ENCODE results near the gene UNC5A.
"Not testable (repeated sequence)": the region's sequence is repeated elsewhere in the genome, so short reads cannot be mapped to it uniquely, and the experiment has no call there.

UNC5A gene

GRCh38 chr5:176866707-176867310 is 56.5 kb downstream of the UNC5A start:
- DNase-seq = no peak

DNA sequence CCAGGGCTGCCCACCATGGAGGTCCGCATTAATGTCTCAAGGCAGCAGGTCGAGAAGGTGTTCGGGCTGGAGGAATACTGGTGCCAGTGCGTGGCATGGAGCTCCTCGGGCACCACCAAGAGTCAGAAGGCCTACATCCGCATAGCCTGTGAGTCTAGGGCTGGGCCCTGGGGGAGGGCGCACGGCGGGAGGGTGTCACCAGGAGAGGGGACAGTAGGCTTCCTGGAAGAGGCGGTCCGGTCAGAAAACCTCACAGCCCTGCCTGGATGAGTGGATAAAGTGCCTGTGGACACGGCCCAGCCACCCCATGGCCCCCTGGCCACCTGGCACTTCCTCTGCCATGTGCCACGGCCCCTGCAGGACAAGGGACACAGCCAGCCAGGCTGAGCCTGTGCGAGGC is 57.8 kb downstream of the UNC5A start:
- no peak for DNase-seq

- no peak for DNase-seq
Observed at GRCh38 chr5:176868731-176869130, 58.4 kb downstream of the UNC5A start.

DNA sequence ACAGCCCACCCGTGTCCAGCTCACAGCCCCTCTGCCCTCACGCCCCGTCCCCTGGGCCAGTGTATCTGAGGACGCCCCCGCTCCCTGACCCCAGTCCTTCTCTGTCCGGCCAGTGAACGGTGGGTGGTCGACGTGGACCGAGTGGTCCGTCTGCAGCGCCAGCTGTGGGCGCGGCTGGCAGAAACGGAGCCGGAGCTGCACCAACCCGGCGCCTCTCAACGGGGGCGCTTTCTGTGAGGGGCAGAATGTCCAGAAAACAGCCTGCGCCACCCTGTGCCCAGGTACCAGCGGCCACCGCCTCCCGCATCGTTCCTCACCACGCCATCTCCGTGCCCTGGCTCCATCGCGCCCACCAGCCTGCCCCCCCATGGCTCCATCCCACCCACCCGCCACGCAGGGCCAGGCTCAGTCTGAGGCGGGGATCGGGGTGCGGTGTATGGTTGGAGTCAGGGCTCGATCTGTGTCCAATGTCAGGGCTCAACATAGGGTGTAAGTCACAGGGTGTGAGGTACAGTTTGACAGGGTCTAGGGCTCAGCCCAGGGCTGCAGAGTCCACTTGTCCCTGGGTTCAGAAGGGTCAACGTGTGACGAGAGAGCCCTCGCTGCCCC is 59.2 kb downstream of the UNC5A start:
- DNase-seq = no peak

GRCh38 chr5:176870110-176870591 is 59.8 kb downstream of the UNC5A start:
- no peak for DNase-seq

DNA sequence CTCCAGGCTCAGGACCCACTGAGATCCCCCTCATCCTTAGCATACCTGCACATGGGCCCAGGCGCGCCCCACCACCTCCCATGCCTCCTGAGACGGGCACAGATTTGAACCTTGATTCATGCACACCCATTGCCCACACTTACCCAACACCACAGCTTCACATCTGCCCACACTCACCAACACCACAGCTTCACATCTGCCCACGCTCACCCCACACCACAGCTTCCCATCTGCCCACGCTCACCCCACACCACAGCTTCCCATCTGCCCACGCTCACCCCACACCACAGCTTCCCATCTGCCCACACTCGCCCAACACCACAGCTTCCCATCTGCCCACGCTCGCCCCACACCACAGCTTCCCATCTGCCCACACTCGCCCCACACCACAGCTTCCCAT is 60.3 kb downstream of the UNC5A start:
- not testable (repeated sequence) for DNase-seq

DNA sequence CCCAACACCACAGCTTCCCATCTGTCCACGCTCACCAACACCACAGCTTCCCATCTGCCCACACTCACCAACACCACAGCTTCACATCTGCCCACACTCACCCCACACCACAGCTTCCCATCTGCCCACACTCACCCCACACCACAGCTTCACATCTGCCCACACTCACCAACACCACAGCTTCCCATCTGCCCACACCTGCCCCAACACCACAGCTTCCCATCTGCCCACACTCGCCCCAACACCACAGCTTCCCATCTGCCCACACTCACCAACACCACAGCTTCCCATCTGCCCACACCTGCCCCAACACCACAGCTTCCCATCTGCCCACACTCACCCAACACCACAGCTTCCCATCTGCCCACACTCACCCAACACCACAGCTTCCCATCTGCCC is 62.2 kb downstream of the UNC5A start:
- not testable (repeated sequence) for DNase-seq

GRCh38 chr5:176873011-176873410 is 62.7 kb downstream of the UNC5A start:
- DNase-seq = not testable (repeated sequence)

- DNase-seq = no peak
Observed at GRCh38 chr5:176873541-176874172, 63.3 kb downstream of the UNC5A start.

GRCh38 chr5:176874198-176874780 is 63.9 kb downstream of the UNC5A start:
- DNase-seq = no peak

DNA sequence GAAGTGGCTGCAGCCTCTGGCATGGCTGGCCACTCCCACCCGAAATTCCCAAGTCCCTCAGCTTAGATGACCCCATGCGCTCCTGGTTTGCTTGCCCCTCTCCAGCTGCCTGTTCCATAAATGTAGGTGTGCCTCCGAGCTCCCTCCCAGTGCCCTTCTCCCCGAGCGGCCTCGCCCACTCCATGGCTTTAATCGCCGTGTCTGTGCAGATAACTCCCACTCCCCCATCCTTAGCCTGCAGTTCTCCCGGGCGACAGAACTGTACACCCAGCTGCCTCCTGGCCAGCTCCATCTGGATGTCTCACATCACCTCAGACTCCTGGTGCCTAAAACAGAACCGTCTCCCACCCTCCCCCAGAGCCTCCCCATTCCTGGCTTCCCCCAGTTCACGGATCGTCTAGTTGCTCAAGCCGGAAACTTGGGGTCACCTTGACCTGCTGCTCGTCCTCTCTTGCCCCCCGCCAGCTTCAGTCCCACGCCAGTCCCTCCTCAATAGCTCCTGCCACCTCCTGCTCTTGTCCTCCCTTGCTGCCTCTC is 64.7 kb downstream of the UNC5A start:
- no peak for DNase-seq

- DNase-seq = no peak
Observed at GRCh38 chr5:176875783-176876505, 65.6 kb downstream of the UNC5A start.

- DNase-seq = no peak
Observed at GRCh38 chr5:176876506-176877431, 66.4 kb downstream of the UNC5A start.

DNA sequence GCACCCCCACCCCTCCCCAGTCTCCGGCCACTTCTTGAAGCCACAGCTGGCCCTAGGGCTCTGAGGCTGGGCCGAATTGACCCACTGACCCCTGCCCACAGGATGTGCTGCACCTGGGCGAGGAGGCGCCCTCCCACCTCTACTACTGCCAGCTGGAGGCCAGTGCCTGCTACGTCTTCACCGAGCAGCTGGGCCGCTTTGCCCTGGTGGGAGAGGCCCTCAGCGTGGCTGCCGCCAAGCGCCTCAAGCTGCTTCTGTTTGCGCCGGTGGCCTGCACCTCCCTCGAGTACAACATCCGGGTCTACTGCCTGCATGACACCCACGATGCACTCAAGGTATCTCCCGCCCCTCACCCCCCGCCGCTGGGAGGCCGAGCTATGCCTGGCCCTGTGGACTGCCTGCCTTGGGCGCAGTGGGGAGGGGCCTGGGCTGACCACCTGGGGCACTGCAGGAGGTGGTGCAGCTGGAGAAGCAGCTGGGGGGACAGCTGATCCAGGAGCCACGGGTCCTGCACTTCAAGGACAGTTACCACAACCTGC is 67.5 kb downstream of the UNC5A start:
- DNase-seq = no peak

DNA sequence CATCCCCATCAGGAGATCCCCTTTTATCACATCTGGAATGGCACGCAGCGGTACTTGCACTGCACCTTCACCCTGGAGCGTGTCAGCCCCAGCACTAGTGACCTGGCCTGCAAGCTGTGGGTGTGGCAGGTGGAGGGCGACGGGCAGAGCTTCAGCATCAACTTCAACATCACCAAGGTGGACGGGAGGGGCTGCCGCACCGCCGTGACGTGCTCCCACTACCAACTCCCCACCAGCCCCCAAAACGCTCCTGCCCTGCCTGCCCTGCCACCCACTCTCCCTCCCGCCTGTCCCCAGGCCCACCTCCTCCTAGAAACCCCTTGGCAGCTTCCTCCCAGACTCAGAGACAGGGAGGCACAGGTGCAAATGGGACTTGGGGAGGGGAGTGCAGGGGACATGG is 68.1 kb downstream of the UNC5A start:
- DNase-seq = no peak

- no peak for DNase-seq
Observed at GRCh38 chr5:176878906-176879662, 68.7 kb downstream of the UNC5A start.

DNA sequence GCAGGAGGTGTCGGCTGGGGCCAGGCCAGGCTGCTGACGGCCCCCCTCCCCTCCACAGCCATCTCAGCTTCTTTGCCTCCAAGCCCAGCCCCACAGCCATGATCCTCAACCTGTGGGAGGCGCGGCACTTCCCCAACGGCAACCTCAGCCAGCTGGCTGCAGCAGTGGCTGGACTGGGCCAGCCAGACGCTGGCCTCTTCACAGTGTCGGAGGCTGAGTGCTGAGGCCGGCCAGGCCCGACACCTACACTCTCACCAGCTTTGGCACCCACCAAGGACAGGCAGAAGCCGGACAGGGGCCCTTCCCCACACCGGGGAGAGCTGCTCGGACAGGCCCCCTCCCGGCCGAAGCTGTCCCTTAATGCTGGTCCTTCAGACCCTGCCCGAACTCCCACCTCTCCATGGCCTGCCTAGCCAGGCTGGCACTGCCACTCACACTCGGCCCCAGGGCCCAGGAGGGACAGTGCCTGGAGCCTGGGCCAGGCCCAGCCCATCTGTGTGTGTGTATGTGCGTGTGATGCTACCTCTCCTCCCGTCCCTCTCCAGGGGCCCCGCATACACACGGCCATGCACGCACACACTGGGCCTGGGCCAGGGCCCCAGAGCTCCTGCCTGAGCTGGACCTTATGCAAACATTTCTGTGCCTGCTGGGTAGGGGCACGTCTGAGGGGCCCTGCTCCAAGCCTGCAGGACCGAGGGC is 69.5 kb downstream of the UNC5A start:
- DNase-seq = no peak

DNA sequence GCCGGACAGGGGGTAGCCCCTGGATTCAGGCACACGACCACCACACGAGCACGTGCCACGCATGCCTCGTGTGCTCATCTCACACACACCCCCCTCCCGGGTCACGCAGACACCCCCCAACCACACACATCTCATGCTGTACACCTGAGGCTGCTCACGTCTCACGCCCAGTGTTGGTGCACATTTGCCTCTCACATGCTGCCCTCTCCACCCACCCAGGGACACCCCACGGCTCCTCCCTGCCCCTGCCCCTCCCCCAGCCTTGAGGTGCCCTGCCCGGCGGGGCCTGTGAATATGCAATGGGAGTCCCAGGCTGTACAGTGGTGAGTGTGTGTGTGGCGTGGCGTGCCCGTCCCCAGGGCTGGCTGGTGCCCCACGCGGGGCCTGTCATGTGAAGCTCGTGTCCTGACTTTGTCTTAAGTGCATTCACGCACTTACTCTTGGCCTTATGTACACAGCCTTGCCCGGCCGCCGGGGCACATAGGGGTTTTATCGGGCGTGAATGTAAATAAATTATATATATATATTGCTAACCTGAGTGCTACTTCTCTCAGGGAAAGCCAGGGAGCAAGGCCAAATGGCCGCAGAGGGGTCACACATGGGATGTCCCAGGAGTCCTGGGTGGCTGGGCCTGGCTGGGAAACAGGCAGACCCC is 70.1 kb downstream of the UNC5A start:
- no peak for DNase-seq

DNA sequence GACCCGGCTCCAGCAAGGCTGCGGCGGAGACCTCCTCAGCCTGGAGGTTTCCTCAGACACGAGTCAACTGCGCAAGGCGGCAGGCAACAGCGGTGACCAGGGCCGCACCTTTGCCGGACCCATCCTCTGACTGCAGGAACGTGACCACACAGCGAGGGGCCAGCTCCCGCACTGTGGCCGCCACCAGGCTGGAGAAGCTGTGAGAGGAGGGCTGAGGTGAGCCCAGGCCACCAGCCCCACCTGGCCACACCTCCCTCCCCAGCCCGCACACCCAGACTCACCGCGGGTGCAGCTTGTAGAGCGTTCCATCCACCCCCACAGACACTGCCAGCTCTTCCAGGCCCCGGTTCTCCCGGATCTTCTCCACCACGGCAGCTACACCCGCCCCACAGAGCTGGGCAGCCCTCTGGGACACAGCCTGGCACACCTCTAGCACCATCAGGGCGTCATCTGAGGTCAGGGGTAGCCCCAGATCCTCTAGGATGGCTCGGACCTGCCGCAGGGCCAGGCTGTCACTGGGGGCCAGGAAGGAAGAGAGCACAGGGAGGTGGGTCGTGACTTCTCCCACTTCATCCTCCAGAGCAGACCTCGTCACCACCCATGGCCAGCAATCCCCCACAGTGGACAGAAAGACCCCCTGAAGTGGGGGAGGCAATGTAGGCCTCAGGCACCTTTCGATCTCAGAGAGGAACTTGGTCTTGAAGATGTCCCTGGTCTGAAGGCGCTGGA is 70.8 kb downstream of the UNC5A start:
- no peak for DNase-seq

Data from bone marrow (tissue), 2 donors.